Tibial artery (tissue), 4 donors: Measurements from ENCODE around the gene EPHA6.

Experiments used
- DNase-seq, 2 donors: peaks; one replicate each; pipeline ENCODE4 v3.0.0-alpha.2; 2019
- H3K27ac ChIP-seq, 2 donors: fragments of 200-600 bp; sonication (generic) in 1 of 2; 1 replicate in 1 of 2; 2 replicates in 1 of 2; pipeline ENCODE4 v1.5.1; 2018 to 2019; ENCODE audit warnings: mild to moderate bottlenecking in 1 of 2
- H3K27me3 ChIP-seq, 2 donors: fragments of 200-600 bp; sonication (generic) in 1 of 2; one replicate each; pipeline versions ENCODE4 v1.5.1 to v1.6.0; 2016 to 2019
- H3K36me3 ChIP-seq, 3 donors: fragments of 200-600 bp; sonication (generic) in 2 of 3; one replicate each; pipeline ENCODE4 v1.5.1; 2016 to 2019; ENCODE audit warnings: mild to moderate bottlenecking in 2 of 3
- H3K4me1 ChIP-seq, 4 donors: fragments of 200-600 bp; sonication (generic) in 2 of 4; 1 replicate in 3 of 4; 2 replicates in 1 of 4; pipeline ENCODE4 v1.5.1; 2016 to 2019
- H3K4me3 ChIP-seq, 2 donors: fragments of 200-600 bp; sonication (generic) in 1 of 2; 1 replicate in 1 of 2; 2 replicates in 1 of 2; pipeline ENCODE4 v1.5.1; 2018 to 2019; ENCODE audit warnings: mild to moderate bottlenecking in 2 of 2
- H3K9me3 ChIP-seq, 3 donors: fragments of 200-600 bp; sonication (generic) in 1 of 3; one replicate each; pipeline ENCODE4 v1.5.1; 2016 to 2019
- CTCF ChIP-seq, 2 experiments: fragments of 200-600 bp in 1 of 2; fragments of 450-650 bp in 1 of 2; IDR thresholded peaks; one replicate each; pipeline ENCODE4 v1.5.1; 2017 to 2019; ENCODE audit warnings: antibody characterized with exemption in 2 of 2, mild to moderate bottlenecking in 1 of 2, moderate library complexity in 1 of 2
- intact Hi-C: fragments of 100-400 bp; cut with DNase I; formaldehyde crosslinking; loops from one replicate; pipeline ENCODE4 v1.15.0; 2023; ENCODE audit warnings: low total_unique reads

Gene EPHA6

GRCh38 chr3:97293596-97294131, 479.3 kb downstream of the EPHA6 start:
- DNase-seq: no peak
- H3K4me3 ChIP-seq: no peak overlapping the region
- no peak overlapping the region for H3K27ac ChIP-seq
- H3K36me3 ChIP-seq: no peaks in the 10 kb centered on the region
- H3K4me1 ChIP-seq: no peaks in the 10 kb centered on the region
- intact Hi-C loops: no loop called here
- H3K9me3 ChIP-seq: peaks cover 0 to 10% (median 6%) of the 10 kb centered on the region in 3 donors
- no peak for TF ChIP-seq CTCF (IDR thresholded peaks at IDR 0.05)
- no peaks in the 10 kb centered on the region for H3K27me3 ChIP-seq

- intact Hi-C loops: no loop called here
- no peaks in the 10 kb centered on the region for H3K27me3 ChIP-seq
- H3K27ac ChIP-seq: no peak overlapping the region
- DNase-seq: no peak
- no peak overlapping the region for H3K4me3 ChIP-seq
- TF ChIP-seq CTCF (IDR thresholded peaks at IDR 0.05): no peak
- no peaks in the 10 kb centered on the region for H3K36me3 ChIP-seq
- peaks cover 0 to 10% (median 6%) of the 10 kb centered on the region in 3 donors for H3K9me3 ChIP-seq
- H3K4me1 ChIP-seq: no peaks in the 10 kb centered on the region
Measured at GRCh38 chr3:97297032-97297431, 482.6 kb downstream of the EPHA6 start.

GRCh38 chr3:97301114-97301513, 486.7 kb downstream of the EPHA6 start:
- no peak overlapping the region for H3K27ac ChIP-seq
- no peak for DNase-seq
- H3K36me3 ChIP-seq: no peaks in the 10 kb centered on the region
- H3K4me1 ChIP-seq: no peaks in the 10 kb centered on the region
- TF ChIP-seq CTCF (IDR thresholded peaks at IDR 0.05): no peak
- no peaks in the 10 kb centered on the region for H3K27me3 ChIP-seq
- no peak overlapping the region for H3K4me3 ChIP-seq
- intact Hi-C loops: no loop called here
- peaks cover 0 to 9% (median 7%) of the 10 kb centered on the region in 3 donors for H3K9me3 ChIP-seq

GRCh38 chr3:97306226-97306625, 491.8 kb downstream of the EPHA6 start:
- intact Hi-C loops: no loop called here
- H3K9me3 ChIP-seq: peaks cover 0 to 9% (median 7%) of the 10 kb centered on the region in 3 donors
- no peak for TF ChIP-seq CTCF (IDR thresholded peaks at IDR 0.05)
- no peaks in the 10 kb centered on the region for H3K4me1 ChIP-seq
- H3K36me3 ChIP-seq: no peaks in the 10 kb centered on the region
- no peaks in the 10 kb centered on the region for H3K27me3 ChIP-seq
- no peak for DNase-seq
- H3K27ac ChIP-seq: no peak overlapping the region
- no peak overlapping the region for H3K4me3 ChIP-seq

- Histone ChIP-seq H3K36me3 (no peaks in the 10 kb centered on the region), H3K9me3 (peaks cover 0 to 7% (median 0%) of the 10 kb centered on the region in 3 donors), H3K4me3 (no peak overlapping the region), H3K4me1 (no peaks in the 10 kb centered on the region), H3K27ac (no peak overlapping the region), H3K27me3 (no peaks in the 10 kb centered on the region)
- TF ChIP-seq CTCF (IDR thresholded peaks at IDR 0.05): no peak
- intact Hi-C loops: no loop called here
- DNase-seq: no peak
Measured at GRCh38 chr3:97338375-97338774, 524.0 kb downstream of the EPHA6 start.

GRCh38 chr3:97340940-97341339, 526.5 kb downstream of the EPHA6 start:
- DNase-seq: no peak
- H3K9me3 ChIP-seq: no peaks in the 10 kb centered on the region
- H3K4me1 ChIP-seq: no peaks in the 10 kb centered on the region
- no peak overlapping the region for H3K4me3 ChIP-seq
- intact Hi-C loops: loop anchor here (10.0 kb wide), 1 partner anchor 1406 kb away; no protein-coding TSS in a partner anchor
- TF ChIP-seq CTCF (IDR thresholded peaks at IDR 0.05): no peak
- no peaks in the 10 kb centered on the region for H3K36me3 ChIP-seq
- no peak overlapping the region for H3K27ac ChIP-seq
- H3K27me3 ChIP-seq: no peaks in the 10 kb centered on the region
